Colon (tissue), 2 donors: Measurements from ENCODE around the gene ZNF697.
"Not testable (repeated sequence)": the region's sequence is repeated elsewhere in the genome, so short reads cannot be mapped to it uniquely, and the experiment has no call there.

Experiments
- FAIRE-seq: peaks from 2 replicates; lab custom pipeline; 2012; peaks lifted over from hg19 to GRCh38; lab: Jason Lieb, UNC
- donor health status: control.
- donor health status: control.

The ZNF697 gene

DNA sequence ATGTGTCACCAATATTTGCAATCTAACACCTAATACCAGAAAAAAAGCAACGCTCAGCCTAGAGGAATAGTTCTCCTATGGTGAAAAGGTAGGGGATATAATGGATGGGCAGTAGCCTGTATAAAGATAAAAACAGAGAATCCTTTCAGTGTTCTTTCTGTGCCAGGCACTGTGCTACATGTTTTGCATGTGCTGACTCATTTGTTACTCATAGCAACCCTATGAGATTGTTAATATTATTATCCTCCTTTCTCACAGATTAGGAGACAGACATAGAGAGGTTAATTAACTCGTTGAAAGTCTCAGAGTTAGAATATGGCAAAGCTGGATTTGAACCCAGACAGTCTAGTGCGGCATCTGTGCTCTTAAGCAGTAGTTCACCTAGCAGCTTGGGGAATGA, 45.3 kb downstream of the ZNF697 start:
- not testable (repeated sequence) for FAIRE-seq

- no peak for FAIRE-seq
These were observed 45.9 kb downstream of the ZNF697 start for GRCh38 chr1:119602169-119602568.

DNA sequence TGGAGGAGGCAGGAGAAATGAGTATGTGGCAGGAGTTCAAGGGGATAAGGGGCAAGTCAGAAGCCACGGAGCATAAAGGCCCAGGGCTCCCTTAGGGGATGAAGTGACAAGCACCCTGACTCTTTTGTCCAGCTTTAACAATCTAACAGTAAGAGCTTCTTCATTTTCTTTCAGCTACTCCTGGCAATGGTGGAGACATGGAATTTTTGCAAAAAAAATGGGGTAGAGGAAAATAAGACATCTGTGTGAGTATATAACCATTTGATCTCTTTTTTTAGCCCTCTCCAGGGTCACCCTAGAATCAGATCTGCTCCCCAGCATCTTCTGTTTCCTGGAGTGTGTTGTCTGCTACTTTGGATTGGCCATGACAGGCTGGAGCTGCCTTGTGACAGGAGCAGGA, 47.1 kb downstream of the ZNF697 start:
- FAIRE-seq = no peak

GRCh38 chr1:119600561-119600960, 47.5 kb downstream of the ZNF697 start:
- FAIRE-seq = no peak

DNA sequence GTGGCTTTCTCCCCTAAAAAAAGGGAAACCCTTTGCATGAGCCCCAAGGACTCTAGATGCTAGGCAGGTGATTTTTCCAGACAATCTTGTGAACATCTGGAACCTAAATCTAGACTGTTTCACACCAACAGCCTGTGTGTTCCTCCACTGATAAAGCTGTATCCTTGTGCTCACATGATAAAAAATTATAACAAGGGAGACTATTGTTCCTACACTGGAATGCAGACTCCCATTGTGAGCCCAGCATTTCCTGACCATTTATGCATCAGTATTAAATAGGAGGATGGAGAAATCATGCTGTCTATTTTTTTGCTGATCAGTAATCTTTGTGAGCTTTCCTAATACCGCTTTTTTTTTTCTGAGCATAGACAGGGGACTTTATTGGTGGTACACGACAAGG, 52.5 kb downstream of the ZNF697 start:
- FAIRE-seq = no peak

DNA sequence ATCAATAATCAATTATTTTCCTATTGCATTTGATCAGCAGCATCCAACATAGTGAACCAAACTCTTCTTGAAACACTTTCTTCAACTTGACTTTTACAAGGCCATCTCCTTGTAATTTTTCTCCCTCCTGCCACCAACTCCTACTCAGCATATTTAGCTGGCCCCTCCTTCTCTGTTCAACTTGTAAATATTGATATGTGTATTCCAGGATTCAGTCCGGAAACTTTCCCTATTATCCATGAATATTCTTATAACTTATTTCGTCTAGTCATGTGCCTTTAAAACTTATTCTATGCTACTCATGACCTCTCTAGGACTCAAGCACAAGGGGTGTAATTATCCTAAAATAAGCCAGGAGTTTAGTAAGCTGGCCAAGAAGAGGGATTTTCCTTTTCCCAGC, 52.9 kb downstream of the ZNF697 start:
- no peak for FAIRE-seq

DNA sequence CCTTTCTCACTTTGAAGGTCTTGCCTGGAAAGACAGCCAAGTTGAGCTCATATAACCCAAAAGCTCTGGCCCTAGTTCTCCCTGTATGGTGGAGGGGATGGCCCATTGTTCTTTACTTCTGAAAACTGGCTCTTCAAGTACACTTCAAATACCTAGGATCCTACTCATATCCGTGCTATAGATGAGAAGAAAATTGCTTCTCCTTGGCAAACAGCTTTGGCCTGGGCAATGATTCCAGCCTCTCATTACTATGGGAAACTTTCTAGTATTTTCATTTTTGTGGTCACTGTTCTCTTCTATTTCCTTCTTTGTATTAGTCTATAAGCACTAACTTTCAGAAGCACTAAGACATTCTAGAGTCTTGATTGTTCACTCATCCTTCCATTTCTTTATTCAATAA, 53.7 kb downstream of the ZNF697 start:
- FAIRE-seq = no peak

DNA sequence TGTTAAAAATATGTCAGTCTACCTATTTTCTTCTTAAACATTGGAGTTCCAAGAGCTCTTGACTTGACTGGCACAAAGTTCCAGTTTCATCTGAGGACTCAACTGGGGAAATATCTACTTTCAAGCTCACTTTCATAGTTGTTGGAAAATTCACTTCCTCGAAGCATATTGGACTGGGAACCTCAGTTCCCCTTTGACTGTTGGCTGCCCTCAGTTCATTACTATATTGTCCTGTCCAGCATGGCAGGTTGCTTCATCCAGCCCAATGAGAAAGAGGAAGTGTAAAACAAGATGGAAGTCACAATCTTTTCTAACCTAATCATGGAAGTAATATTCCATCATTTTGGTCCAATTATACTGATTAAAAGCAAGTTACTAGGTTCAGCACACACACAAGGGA, 54.3 kb downstream of the ZNF697 start:
- FAIRE-seq = no peak

- FAIRE-seq = no peak
These were observed 57.7 kb downstream of the ZNF697 start for GRCh38 chr1:119590393-119590792.

DNA sequence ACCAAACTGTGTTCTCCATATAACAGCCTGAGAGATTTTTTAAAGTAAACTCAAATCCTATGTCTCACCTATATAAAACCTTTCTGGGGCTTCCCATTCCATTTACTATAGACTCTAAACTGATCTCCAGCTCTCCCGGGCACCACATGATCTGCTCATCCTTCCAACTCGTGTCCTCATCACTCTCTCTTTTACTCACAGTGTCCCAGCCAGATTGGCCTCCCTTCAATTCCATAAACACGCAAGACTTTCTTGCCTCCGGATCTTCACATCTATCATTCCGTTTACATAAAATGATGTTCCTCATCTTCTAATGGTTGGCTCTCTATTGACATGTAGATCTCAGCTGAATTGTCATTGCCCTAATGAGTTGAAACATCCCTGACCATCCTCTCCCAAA, 59.4 kb downstream of the ZNF697 start:
- no peak for FAIRE-seq

- no peak for FAIRE-seq
These were observed 60.7 kb downstream of the ZNF697 start for GRCh38 chr1:119587341-119587740.

GRCh38 chr1:119585801-119586200, 62.3 kb downstream of the ZNF697 start:
- FAIRE-seq = not testable (repeated sequence)

DNA sequence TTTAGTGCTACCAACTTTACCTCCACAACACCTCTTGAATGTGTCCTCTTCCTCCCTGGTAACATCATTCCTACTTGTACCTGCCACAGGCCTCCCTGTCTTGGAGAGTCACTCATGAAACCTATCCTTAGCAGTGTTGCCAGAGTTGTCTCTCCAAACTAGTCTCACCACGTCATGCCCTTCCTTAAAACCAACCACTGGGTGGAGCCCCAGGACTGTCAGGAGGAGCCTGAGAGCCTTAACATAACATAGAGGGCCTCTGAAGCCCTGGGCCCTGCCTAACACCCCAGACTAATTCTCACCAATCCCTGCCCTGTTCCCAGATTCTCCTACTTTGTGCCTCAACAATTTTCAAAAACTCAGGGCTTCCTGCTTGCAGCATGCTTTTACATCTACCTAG, 65.3 kb downstream of the ZNF697 start:
- no peak for FAIRE-seq

DNA sequence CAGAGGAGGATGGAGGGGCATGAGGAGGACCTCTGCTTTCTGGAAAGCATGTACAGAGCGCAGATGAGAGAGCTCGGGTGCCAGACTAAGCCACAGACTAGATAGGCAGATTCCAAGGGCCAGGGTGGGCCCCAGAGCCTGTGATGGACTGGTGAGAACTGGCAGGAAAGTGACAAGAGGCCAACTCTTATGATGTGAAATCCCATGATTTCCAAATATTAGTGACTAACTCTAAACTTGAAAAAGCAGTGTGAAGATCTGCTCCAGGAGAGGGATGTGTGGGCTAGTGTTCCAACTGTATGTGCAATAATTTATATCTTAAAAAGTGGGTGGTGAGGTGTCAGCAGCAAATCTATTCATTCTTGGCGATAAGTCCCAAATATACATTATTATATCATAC, 67.0 kb downstream of the ZNF697 start:
- not testable (repeated sequence) for FAIRE-seq

- no peak for FAIRE-seq
These were observed 74.2 kb downstream of the ZNF697 start for GRCh38 chr1:119573886-119574285.

DNA sequence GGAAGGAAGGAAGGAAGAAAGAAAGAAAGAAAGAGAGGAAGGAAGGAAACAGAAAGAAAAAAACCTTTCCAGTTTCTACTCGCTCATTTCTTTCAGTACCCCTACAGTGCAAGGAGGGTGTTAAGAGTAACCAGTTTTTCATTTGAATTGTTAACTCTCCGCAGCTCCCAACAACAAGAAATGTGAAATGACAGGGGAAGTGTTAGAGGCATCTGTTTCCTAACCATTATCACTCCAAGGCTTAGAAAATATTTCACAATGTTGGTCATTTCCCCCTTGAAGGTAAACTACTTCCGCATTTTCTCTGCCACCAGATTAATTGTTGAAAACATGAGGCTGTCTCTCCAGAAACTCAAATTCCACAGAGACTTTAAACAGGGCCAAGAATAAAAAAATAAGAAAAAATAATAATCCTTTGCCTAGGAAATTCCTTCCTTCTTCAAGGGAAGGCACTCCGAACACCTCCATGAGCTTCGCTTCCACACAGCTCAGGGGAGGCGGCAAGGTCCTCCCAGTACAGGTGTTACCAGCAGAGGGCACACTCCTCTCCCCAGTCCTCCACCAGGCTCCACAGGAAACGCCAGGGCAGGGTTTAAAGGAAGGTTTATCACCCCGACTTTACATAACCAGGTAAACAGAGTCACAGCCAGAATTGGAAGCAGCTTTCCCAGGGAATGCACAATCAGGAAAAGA, 78.0 kb downstream of the ZNF697 start:
- FAIRE-seq = not testable (repeated sequence)
